Body of pancreas (tissue), 4 donors: ENCODE results near the gene CHCHD6.

Source experiments
- POLR2A ChIP-seq, 3 donors: fragments of 450-650 bp; IDR thresholded peaks; one replicate each; pipeline ENCODE4 v1.6.1; 2016; ENCODE audit warnings: antibody characterized with exemption in 3 of 3, mild to moderate bottlenecking in 2 of 3
- TF ChIP-seq, protein P1 (sequence below), 7 experiments: fragments of 450-650 bp in 4 of 7; fragments of 200-600 bp in 3 of 7; sonication (generic) in 3 of 7; IDR thresholded peaks; one replicate each; pipeline ENCODE4 v1.5.1; 2016 to 2019; ENCODE audit warnings: antibody characterized with exemption in 7 of 7

DNA sequence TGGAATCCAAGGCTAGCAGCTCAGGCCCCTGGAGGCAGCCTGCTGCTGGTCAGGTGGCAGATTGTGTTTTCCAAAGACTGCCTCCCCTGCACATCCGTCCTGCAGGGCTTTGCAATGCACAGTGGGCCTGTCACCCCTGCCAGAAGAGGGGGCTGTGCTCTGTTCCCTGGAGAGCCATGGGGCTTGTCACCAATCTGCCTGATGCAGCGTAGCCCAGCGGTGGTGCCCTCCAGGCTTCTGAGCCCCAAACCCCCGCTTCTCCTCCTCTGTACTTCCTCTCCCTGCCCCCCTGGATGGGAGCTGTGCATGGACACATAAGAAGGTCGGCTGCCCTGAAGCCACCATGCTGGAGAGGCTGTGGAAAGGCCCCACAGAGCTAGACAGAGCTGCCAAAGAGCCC is 268.8 kb downstream of the CHCHD6 start:
- TF ChIP-seq, protein P1, sequence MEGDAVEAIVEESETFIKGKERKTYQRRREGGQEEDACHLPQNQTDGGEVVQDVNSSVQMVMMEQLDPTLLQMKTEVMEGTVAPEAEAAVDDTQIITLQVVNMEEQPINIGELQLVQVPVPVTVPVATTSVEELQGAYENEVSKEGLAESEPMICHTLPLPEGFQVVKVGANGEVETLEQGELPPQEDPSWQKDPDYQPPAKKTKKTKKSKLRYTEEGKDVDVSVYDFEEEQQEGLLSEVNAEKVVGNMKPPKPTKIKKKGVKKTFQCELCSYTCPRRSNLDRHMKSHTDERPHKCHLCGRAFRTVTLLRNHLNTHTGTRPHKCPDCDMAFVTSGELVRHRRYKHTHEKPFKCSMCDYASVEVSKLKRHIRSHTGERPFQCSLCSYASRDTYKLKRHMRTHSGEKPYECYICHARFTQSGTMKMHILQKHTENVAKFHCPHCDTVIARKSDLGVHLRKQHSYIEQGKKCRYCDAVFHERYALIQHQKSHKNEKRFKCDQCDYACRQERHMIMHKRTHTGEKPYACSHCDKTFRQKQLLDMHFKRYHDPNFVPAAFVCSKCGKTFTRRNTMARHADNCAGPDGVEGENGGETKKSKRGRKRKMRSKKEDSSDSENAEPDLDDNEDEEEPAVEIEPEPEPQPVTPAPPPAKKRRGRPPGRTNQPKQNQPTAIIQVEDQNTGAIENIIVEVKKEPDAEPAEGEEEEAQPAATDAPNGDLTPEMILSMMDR (IDR thresholded peaks at IDR 0.05) = no peak
- no peak for TF ChIP-seq POLR2A (IDR thresholded peaks at IDR 0.05)
